Lung (tissue), 12 donors: Measurements from ENCODE around the gene ATP6V0A4. TPM values are rescaled to one million over a fixed set of nuclear protein-coding genes. Genes with fewer than 3 reads are reported as not detected.

Experiments used
- ATAC-seq: fragments of 200-7000 bp; cut with Tn5 transposase; one replicate; pipeline ENCODE4 v1.9.1; 2020; ENCODE audit warnings: moderate number of reproducible peaks; ENCODE audit not compliant: insufficient read depth, low FRiP score
- DNase-seq, 3 donors: peaks; one replicate each; pipeline ENCODE4 v3.0.0-alpha.2; 2013 to 2017
- H3K27ac ChIP-seq, 2 donors: one replicate each; pipeline ENCODE4 v1.5.1; 2013; ENCODE audit warnings: mild to moderate bottlenecking in 2 of 2, moderate library complexity in 2 of 2, control low read depth in 1 of 2, inconsistent platforms in 1 of 2, low read depth in 1 of 2, low read length in 1 of 2
- H3K27me3 ChIP-seq, 3 donors: one replicate each; pipeline ENCODE4 v1.5.1; 2013; ENCODE audit warnings: low read length in 2 of 3; ENCODE audit not compliant: control insufficient read depth in 3 of 3, insufficient read depth in 3 of 3
- H3K36me3 ChIP-seq, 4 donors: one replicate each; pipeline ENCODE4 v1.5.1; 2013; ENCODE audit warnings: low read length in 4 of 4, mild to moderate bottlenecking in 1 of 4, moderate library complexity in 1 of 4; ENCODE audit not compliant: control insufficient read depth in 4 of 4, insufficient read depth in 4 of 4
- H3K4me1 ChIP-seq, 5 donors: one replicate each; pipeline ENCODE4 v1.5.1; 2013; ENCODE audit warnings: low read length in 5 of 5, mild to moderate bottlenecking in 2 of 5, moderate library complexity in 1 of 5; ENCODE audit not compliant: control insufficient read depth in 5 of 5, insufficient read depth in 5 of 5
- H3K4me3 ChIP-seq: one replicate; pipeline ENCODE4 v1.5.1; 2013; ENCODE audit warnings: mild to moderate bottlenecking, control low read depth, moderate library complexity
- H3K9ac ChIP-seq, 2 donors: one replicate each; pipeline ENCODE4 v1.5.1; 2013; ENCODE audit warnings: low read length in 2 of 2, control low read depth in 1 of 2; ENCODE audit not compliant: insufficient read depth in 1 of 2
- H3K9me3 ChIP-seq, 4 donors: one replicate each; pipeline ENCODE4 v1.5.1; 2013; ENCODE audit warnings: low read length in 3 of 4, mild to moderate bottlenecking in 1 of 4, moderate library complexity in 1 of 4; ENCODE audit not compliant: control insufficient read depth in 4 of 4, insufficient read depth in 3 of 4
- CTCF ChIP-seq: IDR thresholded peaks from 2 replicates; pipeline ENCODE4 v1.5.1; 2012; ENCODE audit warnings: mild to moderate bottlenecking; ENCODE audit errors: control extremely low read depth, extremely low read depth
- WGBS, 2 donors: extraction: QIAGEN DNeasy Blood & Tissue Kit; methylation state at CpG; one replicate each; pipeline ENCODE4 v1.1.7; 2013; 5-methylcytosine and 5-hydroxymethylcytosine counted together
- polyA plus RNA-seq, 2 donors: library from polyadenylated mRNA; stranded (reverse); fragments of 200-250 nt; gene quantifications; one replicate each; pipeline ENCODE4 v1.2.1, GENCODE V29; 2013
- total RNA-seq, 2 donors: library from RNA; depleted of rRNA in 1 of 2; stranded (reverse); fragments of >200 nt in 1 of 2; gene quantifications; one replicate each; pipeline ENCODE4 v1.2.1, GENCODE V29; 2014 to 2021
- donor health status: control.
- donor health status: control.
- donor health status: Bipolar disorder and iron deficiency.
- donor health status: healthy.
- donor health status: DM: yes; HTN: yes; CAD: no.

The ATP6V0A4 gene
- total and polyA plus RNA-seq, 4 donors, result 0.22 to 1.6 (median 1.2) TPM

GRCh38 chr7:138720286-138720685 is 77.7 kb downstream of the ATP6V0A4 start:
- 73 to 88% methylated on average over 4 of the region's 4 CpGs for WGBS, 2 donors
- no peak overlapping the region for H3K4me3 ChIP-seq
- no peak for ATAC-seq
- no peak overlapping the region for H3K9ac ChIP-seq
- no peak for TF ChIP-seq CTCF
- no peaks in the 10 kb centered on the region for H3K36me3 ChIP-seq
- no peaks in the 10 kb centered on the region for H3K27me3 ChIP-seq
- no peak overlapping the region for H3K27ac ChIP-seq
- no peak for DNase-seq
- peaks cover 0 to 1% (median 0%) of the 10 kb centered on the region in 5 donors for H3K4me1 ChIP-seq
- no peaks in the 10 kb centered on the region for H3K9me3 ChIP-seq

- DNase-seq (no peak), ATAC-seq (no peak)
- H3K27me3 ChIP-seq, result no peaks in the 10 kb centered on the region
- H3K4me3 ChIP-seq, result no peak overlapping the region
- TF ChIP-seq CTCF, result no peak
- H3K36me3 ChIP-seq, result no peaks in the 10 kb centered on the region
- H3K9ac ChIP-seq, result no peak overlapping the region
- H3K9me3 ChIP-seq, result no peaks in the 10 kb centered on the region
- H3K27ac ChIP-seq, result no peak overlapping the region
- peaks cover 0 to 1% (median 0%) of the 10 kb centered on the region in 5 donors for H3K4me1 ChIP-seq
- WGBS, 2 donors, result 97 to 98% methylated on average over 7 of the region's 7 CpGs
Observed at GRCh38 chr7:138716889-138717288, 81.1 kb downstream of the ATP6V0A4 start.

GRCh38 chr7:138713191-138713590 is 84.8 kb downstream of the ATP6V0A4 start:
- DNase-seq (no peak), ATAC-seq (no peak)
- Histone ChIP-seq H3K27ac (no peak overlapping the region), H3K36me3 (no peaks in the 10 kb centered on the region), H3K4me3 (no peak overlapping the region), H3K27me3 (no peaks in the 10 kb centered on the region), H3K9ac (no peak overlapping the region), H3K4me1 (peaks cover 0 to 11% (median 0%) of the 10 kb centered on the region in 5 donors), H3K9me3 (peaks cover 0 to 2% (median 0%) of the 10 kb centered on the region in 4 donors)
- no peak for TF ChIP-seq CTCF
- 85 to 86% methylated on average over 7 of the region's 7 CpGs for WGBS, 2 donors

GRCh38 chr7:138712652-138713051 is 85.3 kb downstream of the ATP6V0A4 start:
- WGBS, 2 donors, result 96% methylated on average over 9 of the region's 9 CpGs
- Histone ChIP-seq H3K9me3 (peaks cover 0 to 2% (median 0%) of the 10 kb centered on the region in 4 donors), H3K36me3 (no peaks in the 10 kb centered on the region), H3K27ac (no peak overlapping the region), H3K27me3 (no peaks in the 10 kb centered on the region), H3K9ac (no peak overlapping the region), H3K4me1 (peaks cover 0 to 11% (median 0%) of the 10 kb centered on the region in 5 donors), H3K4me3 (no peak overlapping the region)
- no peak for TF ChIP-seq CTCF
- DNase-seq, result no peak
- ATAC-seq, result no peak
